HG03521 (cell line): ENCODE measurements around the gene TRPM3.

Experiments used
- ATAC-seq: cut with Tn5 transposase; IDR thresholded peaks from one replicate; pipeline ENCODE4 v1.9.1; 2021; ENCODE audit warnings: mild to moderate bottlenecking, moderate library complexity; ENCODE audit not compliant: unreplicated experiment

TRPM3 gene

GRCh38 chr9:71098801-71099200, 22.6 kb downstream of the TRPM3 start:
- ATAC-seq = no peak

- ATAC-seq = no peak
These were observed 23.8 kb downstream of the TRPM3 start for GRCh38 chr9:71097671-71098070.

GRCh38 chr9:71096421-71097108, 24.9 kb downstream of the TRPM3 start:
- no peak for ATAC-seq

GRCh38 chr9:71094708-71095251, 26.6 kb downstream of the TRPM3 start:
- no peak for ATAC-seq

- no peak for ATAC-seq
These were observed 30.5 kb downstream of the TRPM3 start for GRCh38 chr9:71090896-71091295.

- ATAC-seq = no peak
These were observed 42.0 kb downstream of the TRPM3 start for GRCh38 chr9:71079451-71079850.

- ATAC-seq = no peak
These were observed 45.3 kb downstream of the TRPM3 start for GRCh38 chr9:71076096-71076495.

GRCh38 chr9:71073494-71073893, 47.9 kb downstream of the TRPM3 start:
- ATAC-seq = no peak

- ATAC-seq = no peak
These were observed 48.8 kb downstream of the TRPM3 start for GRCh38 chr9:71072587-71072986.

- no peak for ATAC-seq
These were observed 49.8 kb downstream of the TRPM3 start for GRCh38 chr9:71071633-71072032.

GRCh38 chr9:71058660-71059059, 62.8 kb downstream of the TRPM3 start:
- ATAC-seq = no peak

GRCh38 chr9:71052287-71052686, 69.1 kb downstream of the TRPM3 start:
- ATAC-seq = no peak

- ATAC-seq = no peak
These were observed 73.1 kb downstream of the TRPM3 start for GRCh38 chr9:71048280-71048679.

GRCh38 chr9:71042448-71042990, 78.9 kb downstream of the TRPM3 start:
- no peak for ATAC-seq

GRCh38 chr9:71037521-71037920, 83.9 kb downstream of the TRPM3 start:
- ATAC-seq = no peak

- no peak for ATAC-seq
These were observed 84.9 kb downstream of the TRPM3 start for GRCh38 chr9:71036501-71036900.

GRCh38 chr9:71032779-71033178, 88.6 kb downstream of the TRPM3 start:
- ATAC-seq = no peak

GRCh38 chr9:71025728-71026127, 95.7 kb downstream of the TRPM3 start:
- ATAC-seq = no peak

- ATAC-seq = no peak
These were observed 96.2 kb downstream of the TRPM3 start for GRCh38 chr9:71025201-71025600.

GRCh38 chr9:71010258-71010657, 111.2 kb downstream of the TRPM3 start:
- no peak for ATAC-seq

GRCh38 chr9:71005456-71005855, 116.0 kb downstream of the TRPM3 start:
- ATAC-seq = no peak

- ATAC-seq = no peak
These were observed 117.2 kb downstream of the TRPM3 start for GRCh38 chr9:71004196-71004595.

GRCh38 chr9:71003346-71003745, 118.1 kb downstream of the TRPM3 start:
- no peak for ATAC-seq
